ENCODE results near the gene KCNQ2.

DNA sequence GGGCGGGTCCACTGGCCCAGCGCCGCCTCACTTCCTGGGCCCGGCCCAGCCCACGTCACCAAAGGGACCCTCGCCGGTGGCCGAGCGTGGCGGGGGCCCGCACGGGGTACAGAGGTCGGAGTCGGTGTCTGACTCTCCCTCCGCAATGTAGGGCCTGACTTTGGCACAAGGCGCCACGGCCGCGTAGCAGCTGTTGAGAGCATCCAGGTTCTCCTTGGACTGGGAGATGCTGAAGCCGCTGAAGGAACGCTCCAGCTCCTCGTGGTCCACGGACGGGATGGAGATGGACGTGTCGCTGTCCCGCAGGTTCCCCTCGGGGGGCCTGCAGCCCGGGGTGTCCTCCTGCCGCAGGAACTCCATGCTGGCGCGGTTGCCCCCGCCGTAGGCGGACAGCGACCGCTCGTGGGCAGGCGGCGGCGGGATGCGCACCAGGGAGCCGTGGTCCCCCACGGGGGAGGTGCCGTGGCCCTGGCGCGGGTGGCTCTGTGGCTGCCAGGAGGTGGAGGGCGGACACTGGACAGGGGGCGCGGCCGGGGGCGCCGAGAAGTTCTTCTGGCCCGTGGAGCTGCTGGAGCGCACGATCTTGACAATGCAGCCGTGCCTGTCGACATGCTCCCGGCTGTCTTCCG is 65.7 kb downstream of the KCNQ2 start:
- TF ChIP-seq, protein P1, sequence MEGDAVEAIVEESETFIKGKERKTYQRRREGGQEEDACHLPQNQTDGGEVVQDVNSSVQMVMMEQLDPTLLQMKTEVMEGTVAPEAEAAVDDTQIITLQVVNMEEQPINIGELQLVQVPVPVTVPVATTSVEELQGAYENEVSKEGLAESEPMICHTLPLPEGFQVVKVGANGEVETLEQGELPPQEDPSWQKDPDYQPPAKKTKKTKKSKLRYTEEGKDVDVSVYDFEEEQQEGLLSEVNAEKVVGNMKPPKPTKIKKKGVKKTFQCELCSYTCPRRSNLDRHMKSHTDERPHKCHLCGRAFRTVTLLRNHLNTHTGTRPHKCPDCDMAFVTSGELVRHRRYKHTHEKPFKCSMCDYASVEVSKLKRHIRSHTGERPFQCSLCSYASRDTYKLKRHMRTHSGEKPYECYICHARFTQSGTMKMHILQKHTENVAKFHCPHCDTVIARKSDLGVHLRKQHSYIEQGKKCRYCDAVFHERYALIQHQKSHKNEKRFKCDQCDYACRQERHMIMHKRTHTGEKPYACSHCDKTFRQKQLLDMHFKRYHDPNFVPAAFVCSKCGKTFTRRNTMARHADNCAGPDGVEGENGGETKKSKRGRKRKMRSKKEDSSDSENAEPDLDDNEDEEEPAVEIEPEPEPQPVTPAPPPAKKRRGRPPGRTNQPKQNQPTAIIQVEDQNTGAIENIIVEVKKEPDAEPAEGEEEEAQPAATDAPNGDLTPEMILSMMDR (conservative IDR thresholded peaks at IDR 0.05) = no peak
- TF ChIP-seq ZFX (IDR thresholded peaks at IDR 0.05) = no peak
